Dermis microvascular lymphatic vessel endothelial cell (primary cell): ENCODE measurements around the gene SKI. TPM values are rescaled to one million over a fixed set of nuclear protein-coding genes. Genes with fewer than 3 reads are reported as not detected.

Experiments
- DNase-seq, 2 donors: peaks; one replicate each; pipeline versions ENCODE4 v3.0.0 to v3.0.0-alpha.2; 2010; ENCODE audit warnings: low read depth in 2 of 2
- total RNA-seq: library from RNA; depleted of rRNA; stranded (reverse); fragments of >200 nt; gene quantifications from 2 replicates; pipeline ENCODE4 v1.2.1, GENCODE V29; 2014

SKI gene
- total RNA-seq, 1 donor from 2014 or later = 12.7 TPM

- DNase-seq = no peak
Observed at GRCh38 chr1:2274929-2275475, 46.9 kb downstream of the SKI start.

- no peak for DNase-seq
Observed at GRCh38 chr1:2275796-2276536, 47.8 kb downstream of the SKI start.

GRCh38 chr1:2276803-2277580, 48.9 kb downstream of the SKI start:
- no peak for DNase-seq

- DNase-seq = no peak
Observed at GRCh38 chr1:2277741-2278488, 49.8 kb downstream of the SKI start.

- no peak for DNase-seq
Observed at GRCh38 chr1:2278591-2279209, 50.6 kb downstream of the SKI start.

- peak; percentile 81 to 93 for DNase-seq
Observed at GRCh38 chr1:2279210-2279639, 51.1 kb downstream of the SKI start.

- no peak for DNase-seq
Observed at GRCh38 chr1:2279817-2280216, 51.7 kb downstream of the SKI start.

- DNase-seq = no peak
Observed at GRCh38 chr1:2282556-2283270, 54.6 kb downstream of the SKI start.

- DNase-seq = no peak
Observed at GRCh38 chr1:2283371-2283990, 55.4 kb downstream of the SKI start.

GRCh38 chr1:2283991-2284895, 56.1 kb downstream of the SKI start:
- DNase-seq = no peak

- DNase-seq = no peak
Observed at GRCh38 chr1:2284932-2285331, 56.8 kb downstream of the SKI start.

GRCh38 chr1:2286923-2287322, 58.8 kb downstream of the SKI start:
- DNase-seq = no peak

- DNase-seq = no peak
Observed at GRCh38 chr1:2287649-2288048, 59.5 kb downstream of the SKI start.

GRCh38 chr1:2288311-2288710, 60.2 kb downstream of the SKI start:
- no peak for DNase-seq

- DNase-seq = no peak
Observed at GRCh38 chr1:2288816-2289536, 60.9 kb downstream of the SKI start.

- DNase-seq = no peak
Observed at GRCh38 chr1:2289607-2290006, 61.5 kb downstream of the SKI start.

- DNase-seq = no peak
Observed at GRCh38 chr1:2290171-2290578, 62.1 kb downstream of the SKI start.
